Gastrocnemius medialis (tissue), 4 donors: ENCODE measurements around the gene SH3GLB1.

Experiments used
- CTCF ChIP-seq, 5 experiments: fragments of 450-650 bp in 3 of 5; fragments of 200-600 bp in 2 of 5; sonication (generic) in 2 of 5; IDR thresholded peaks in 4 of 5; conservative IDR thresholded peaks in 1 of 5; 1 replicate in 4 of 5; 2 replicates in 1 of 5; pipeline ENCODE4 v1.5.1; 2016 to 2019; ENCODE audit warnings: antibody characterized with exemption in 5 of 5, mild to moderate bottlenecking in 3 of 5, moderate library complexity in 3 of 5
- POLR2A ChIP-seq, 2 donors: fragments of 450-650 bp; IDR thresholded peaks; one replicate each; pipeline ENCODE4 v1.6.1; 2017; ENCODE audit warnings: antibody characterized with exemption in 2 of 2, mild to moderate bottlenecking in 2 of 2, moderate library complexity in 2 of 2

GRCh38 chr1:86762336-86762735 is 58.0 kb downstream of the SH3GLB1 start:
- TF ChIP-seq CTCF (IDR thresholded peaks at IDR 0.05 in 4 of 5, conservative IDR thresholded peaks at IDR 0.05 in 1 of 5), result no peak
- TF ChIP-seq POLR2A (IDR thresholded peaks at IDR 0.05), result no peak
